GM18520 (cell line): ENCODE results near the gene PTPRG.
"Not testable (repeated sequence)": the region's sequence is repeated elsewhere in the genome, so short reads cannot be mapped to it uniquely, and the experiment has no call there.

Source experiments
- ATAC-seq: cut with Tn5 transposase; IDR thresholded peaks from one replicate; pipeline ENCODE4 v1.9.1; 2021; ENCODE audit not compliant: unreplicated experiment

PTPRG gene

GRCh38 chr3:62027796-62028195 lies 466.4 kb downstream of the PTPRG start:
- ATAC-seq = no peak

GRCh38 chr3:62028236-62028635 lies 466.9 kb downstream of the PTPRG start:
- no peak for ATAC-seq

DNA sequence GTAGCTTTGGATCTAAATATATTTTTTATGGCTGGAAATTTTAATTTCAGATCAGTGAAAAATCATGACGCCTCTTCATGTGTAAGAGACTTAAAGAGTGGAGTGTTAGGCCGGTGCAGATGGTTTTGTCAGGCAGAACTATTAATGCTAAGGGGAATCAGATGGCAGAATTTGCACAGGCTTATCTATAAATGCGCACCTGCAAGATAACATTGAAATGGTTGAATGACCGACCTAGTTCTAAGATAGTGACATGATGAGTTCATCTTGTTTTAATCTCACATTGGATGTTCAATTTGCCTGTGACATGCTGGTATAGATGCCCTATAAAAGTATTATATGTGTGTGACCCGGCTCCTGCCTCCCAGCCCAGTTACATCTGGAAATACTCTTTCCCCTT lies 471.4 kb downstream of the PTPRG start:
- ATAC-seq = no peak

- ATAC-seq = no peak
Observed at GRCh38 chr3:62035402-62036057, 474.2 kb downstream of the PTPRG start.

- no peak for ATAC-seq
Observed at GRCh38 chr3:62036726-62037125, 475.4 kb downstream of the PTPRG start.

DNA sequence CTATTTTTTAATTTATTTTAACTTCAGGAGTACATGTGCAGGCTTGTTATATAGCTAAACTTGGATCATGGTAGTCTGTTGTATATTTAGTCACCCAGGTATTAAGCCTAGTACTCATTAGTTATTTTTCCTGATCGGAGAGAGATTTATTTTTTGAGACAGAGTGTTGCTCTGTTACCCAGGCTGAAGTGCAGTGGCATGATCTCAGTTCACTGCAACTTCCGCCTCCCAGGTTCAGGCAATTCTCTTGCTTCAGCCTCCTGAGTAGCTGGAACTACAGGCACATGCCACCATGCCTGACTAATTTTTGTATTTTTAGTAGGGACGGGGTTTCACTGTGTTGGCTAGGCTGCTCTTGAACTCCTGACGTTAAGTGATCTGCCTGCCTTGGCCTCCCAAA lies 477.4 kb downstream of the PTPRG start:
- ATAC-seq = not testable (repeated sequence)

DNA sequence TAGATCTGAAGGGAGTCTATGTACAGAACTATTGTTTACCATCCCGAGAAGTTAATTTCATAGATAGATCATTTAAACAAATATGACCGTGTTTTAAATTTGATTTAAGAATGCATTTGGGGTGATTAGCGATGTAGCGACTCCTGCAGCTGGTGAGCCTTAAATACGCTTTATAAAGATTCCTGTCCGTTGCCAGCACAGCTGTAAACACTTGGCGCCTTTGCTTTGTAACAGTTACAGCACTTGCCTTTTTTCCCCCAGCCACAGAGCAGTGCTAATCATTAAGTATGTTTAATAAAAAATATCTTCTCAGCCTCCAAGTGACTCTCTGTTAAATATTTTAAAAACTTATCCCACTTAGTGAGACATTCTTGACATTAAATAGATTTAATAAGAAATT lies 478.2 kb downstream of the PTPRG start:
- no peak for ATAC-seq

- no peak for ATAC-seq
Observed at GRCh38 chr3:62041681-62042080, 480.3 kb downstream of the PTPRG start.

- no peak for ATAC-seq
Observed at GRCh38 chr3:62044874-62045411, 483.6 kb downstream of the PTPRG start.

DNA sequence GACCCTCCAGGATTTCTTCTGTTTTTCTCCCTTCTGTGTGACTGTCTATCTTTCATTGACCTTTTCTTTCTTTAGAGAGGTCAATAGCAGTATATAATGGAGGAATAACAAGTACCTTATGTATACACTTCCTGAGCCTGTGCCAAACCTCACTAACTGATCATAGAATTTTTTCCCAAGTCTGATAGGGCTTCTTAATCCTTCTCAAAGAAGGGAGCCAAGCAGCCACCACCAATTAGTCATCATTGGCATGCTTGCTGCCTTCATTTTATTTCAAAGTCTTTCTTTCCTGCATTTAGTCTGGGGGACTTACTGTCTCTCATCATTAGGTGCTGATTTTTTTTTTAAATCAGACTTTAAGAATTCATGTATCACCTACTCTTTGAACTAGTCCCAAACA lies 485.0 kb downstream of the PTPRG start:
- no peak for ATAC-seq

- no peak for ATAC-seq
Observed at GRCh38 chr3:62048577-62048976, 487.2 kb downstream of the PTPRG start.

- no peak for ATAC-seq
Observed at GRCh38 chr3:62049033-62049432, 487.7 kb downstream of the PTPRG start.

DNA sequence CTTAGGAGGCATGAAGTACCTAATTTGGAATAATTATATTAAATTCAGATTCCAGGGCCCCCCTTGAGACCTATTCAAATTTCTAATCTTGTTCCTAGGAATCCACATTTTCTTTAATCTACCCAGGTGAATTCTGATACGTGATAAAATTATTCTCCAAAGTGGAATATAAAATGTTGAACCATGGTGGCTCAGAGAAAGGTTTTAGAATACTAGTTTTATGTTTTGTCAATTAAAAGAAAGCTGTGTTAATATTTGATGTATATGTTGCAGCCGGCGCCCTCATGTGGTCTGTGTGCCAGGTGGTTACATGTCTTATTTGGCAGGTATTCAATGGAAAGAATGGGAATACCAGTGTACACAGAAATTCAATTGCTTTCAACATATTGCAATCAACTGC lies 490.1 kb downstream of the PTPRG start:
- no peak for ATAC-seq

GRCh38 chr3:62052331-62052730 lies 491.0 kb downstream of the PTPRG start:
- ATAC-seq = no peak

- no peak for ATAC-seq
Observed at GRCh38 chr3:62056658-62057057, 495.3 kb downstream of the PTPRG start.

GRCh38 chr3:62057339-62058047 lies 496.1 kb downstream of the PTPRG start:
- ATAC-seq = no peak

GRCh38 chr3:62065985-62066693 lies 504.8 kb downstream of the PTPRG start:
- no peak for ATAC-seq

- no peak for ATAC-seq
Observed at GRCh38 chr3:62068337-62068736, 507.0 kb downstream of the PTPRG start.

DNA sequence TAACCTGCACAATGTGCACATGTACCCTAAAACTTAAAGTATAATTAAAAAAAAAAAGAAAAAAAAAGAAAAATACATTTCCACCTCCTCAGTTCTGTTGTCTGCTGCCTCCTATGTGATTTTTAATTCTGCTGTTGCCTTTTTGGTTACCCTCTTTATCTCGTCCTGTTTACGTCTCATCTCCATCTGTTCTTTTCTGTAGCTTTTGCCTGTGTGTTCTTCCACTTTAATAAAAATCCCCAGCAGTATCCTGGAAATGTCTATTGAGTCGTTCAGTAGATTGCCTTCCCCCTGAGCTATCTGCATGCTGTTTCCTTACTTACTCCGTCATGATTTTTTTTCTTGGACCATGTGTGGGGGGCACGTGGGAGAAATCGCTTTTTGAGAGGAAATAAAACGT lies 509.5 kb downstream of the PTPRG start:
- no peak for ATAC-seq

- ATAC-seq = no peak
Observed at GRCh38 chr3:62073038-62073437, 511.7 kb downstream of the PTPRG start.

DNA sequence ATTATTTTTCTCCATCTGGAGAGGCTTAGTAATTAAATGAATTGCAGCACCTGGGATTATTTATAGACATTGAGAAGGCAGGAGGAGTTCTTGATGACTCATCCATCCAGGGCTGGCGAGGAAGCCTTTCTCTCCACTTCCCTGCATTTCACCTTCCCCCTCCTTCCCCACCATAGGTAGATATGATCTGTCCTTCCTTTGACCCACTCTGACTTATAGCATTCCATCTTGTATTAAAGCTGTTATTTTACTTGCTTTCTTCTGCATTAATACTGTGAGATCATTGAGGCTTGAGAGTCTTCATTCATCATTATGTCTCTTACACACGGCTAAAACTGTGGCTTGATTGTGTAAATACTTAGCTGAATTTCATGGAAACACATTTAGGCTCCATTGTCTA lies 523.2 kb downstream of the PTPRG start:
- ATAC-seq = no peak
